PC-9 (cell line): ENCODE measurements around the gene UNC13D.

Source experiments
- CTCF ChIP-seq: fragments of 200-600 bp; sonication (generic); conservative IDR thresholded peaks from 2 replicates; pipeline ENCODE4 v1.6.1; 2017; ENCODE audit warnings: mixed run types, antibody characterized with exemption, mild to moderate bottlenecking, moderate library complexity
- EZH2 ChIP-seq: fragments of 200-600 bp; sonication (generic); IDR thresholded peaks from 2 replicates; pipeline ENCODE4 v1.8.0; 2017; ENCODE audit warnings: antibody characterized with exemption, low read depth

DNA sequence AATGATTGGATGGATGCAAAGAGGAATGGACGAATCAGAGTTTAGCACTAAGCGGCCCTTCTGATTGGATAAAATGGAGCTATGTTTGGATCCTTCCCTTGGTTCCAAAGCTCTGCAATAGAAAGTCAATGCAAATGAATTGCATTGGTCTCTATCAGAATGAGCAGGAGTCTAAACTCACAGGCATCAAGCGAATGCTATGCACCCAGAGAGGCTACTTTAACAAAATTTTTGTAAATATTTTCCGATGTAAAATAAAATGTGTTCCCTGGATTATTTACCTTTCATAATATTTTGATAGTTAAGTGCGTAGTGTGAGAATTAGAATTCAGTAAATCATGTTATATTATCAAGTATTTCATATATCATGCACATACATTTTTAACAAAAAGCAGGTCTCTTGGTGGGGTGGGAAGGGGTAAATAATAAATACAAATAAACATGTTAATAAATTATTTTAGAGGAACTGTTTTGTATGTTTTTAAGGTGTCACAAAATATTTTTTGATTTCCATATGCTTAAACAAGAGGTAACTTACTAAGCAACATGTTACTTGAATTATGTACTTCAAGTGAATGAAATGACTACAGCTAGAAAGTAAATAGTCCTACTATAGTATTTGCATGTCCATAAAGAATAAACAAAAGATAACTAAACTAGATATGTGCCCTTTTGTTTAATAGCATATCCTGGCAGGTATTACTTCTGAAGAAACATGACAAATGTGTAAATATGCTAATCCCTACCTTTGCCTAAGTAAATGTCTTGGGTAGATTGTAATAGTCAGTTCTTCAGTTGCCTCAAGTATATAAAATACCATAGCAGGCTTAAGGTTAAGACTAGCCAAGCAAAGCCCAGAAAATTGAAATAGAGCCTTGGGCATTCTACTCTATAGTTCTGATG lies 64.0 kb downstream of the UNC13D start:
- no peak for TF ChIP-seq CTCF
- TF ChIP-seq EZH2 = no peak
